Fibroblast of skin of abdomen (primary cell): ENCODE measurements around the gene RAE1.
"Not testable (repeated sequence)": the region's sequence is repeated elsewhere in the genome, so short reads cannot be mapped to it uniquely, and the experiment has no call there.

Experiments
- DNase-seq: peaks from one replicate; pipeline ENCODE4 v3.0.0-alpha.2; 2013

RAE1 gene

DNA sequence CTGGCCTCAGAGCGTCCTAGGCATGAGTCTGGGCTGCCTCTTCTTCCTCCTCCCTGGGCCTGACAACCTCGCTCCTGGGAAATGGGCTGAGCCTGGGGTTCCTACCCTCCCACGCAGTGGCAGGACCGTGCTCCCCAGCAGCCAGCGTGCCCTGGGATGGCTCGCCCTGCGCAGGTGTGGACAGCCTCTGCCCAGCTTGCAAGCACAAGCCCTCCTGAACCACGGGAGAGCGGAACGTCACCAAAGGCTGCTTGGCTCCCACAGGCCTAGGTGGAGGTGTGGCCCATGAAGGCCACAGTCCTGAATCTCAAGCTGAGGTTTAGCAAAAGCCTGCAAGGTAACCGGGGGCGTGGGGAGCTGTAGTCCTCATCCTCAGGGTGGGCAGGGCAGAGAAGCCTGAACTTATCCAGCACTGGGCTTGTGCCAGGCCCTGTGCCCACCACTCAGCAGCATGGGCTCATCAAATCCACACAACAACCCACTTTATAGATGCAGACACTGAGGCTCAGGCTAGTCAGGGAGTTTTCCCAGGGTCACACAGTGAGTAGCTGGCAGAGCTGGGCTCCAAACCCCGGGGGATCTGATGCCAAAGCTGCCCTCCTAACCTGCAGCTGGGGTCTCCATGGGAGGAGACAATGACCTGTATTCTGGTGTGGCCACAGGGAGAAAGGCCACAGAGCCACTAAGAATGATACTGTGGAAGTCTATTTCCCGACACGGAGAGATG, 65.4 kb downstream of the RAE1 start:
- DNase-seq = no peak

DNA sequence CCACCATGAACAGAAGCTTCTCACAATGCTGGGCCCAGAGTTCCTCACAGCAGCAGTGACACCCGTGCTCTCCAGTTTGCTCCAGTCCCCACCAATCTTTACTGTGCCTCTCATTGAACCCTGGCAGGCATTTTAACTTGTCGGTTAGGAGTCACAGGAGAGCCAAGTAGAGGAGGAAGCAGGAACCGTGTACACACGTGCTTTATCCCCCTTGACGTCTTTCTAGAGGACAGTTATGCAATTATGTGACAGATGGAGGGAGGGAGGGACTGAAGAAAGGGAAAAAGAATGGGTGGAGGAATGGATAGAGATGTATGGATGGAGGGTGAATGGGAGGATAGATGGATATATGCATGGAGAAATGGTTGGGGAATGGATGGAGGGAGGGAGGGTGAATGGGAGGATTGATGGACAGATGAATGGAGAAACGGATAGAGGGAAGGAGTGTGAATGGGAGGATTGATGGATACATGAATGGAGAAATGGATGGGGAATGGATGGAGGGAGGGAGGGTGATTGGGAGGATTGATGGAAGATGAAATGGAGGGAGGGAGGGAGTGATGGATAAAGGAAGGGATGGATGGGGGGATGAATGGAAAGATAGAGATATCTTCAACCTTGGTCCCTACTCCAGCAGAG, 66.1 kb downstream of the RAE1 start:
- DNase-seq = no peak

DNA sequence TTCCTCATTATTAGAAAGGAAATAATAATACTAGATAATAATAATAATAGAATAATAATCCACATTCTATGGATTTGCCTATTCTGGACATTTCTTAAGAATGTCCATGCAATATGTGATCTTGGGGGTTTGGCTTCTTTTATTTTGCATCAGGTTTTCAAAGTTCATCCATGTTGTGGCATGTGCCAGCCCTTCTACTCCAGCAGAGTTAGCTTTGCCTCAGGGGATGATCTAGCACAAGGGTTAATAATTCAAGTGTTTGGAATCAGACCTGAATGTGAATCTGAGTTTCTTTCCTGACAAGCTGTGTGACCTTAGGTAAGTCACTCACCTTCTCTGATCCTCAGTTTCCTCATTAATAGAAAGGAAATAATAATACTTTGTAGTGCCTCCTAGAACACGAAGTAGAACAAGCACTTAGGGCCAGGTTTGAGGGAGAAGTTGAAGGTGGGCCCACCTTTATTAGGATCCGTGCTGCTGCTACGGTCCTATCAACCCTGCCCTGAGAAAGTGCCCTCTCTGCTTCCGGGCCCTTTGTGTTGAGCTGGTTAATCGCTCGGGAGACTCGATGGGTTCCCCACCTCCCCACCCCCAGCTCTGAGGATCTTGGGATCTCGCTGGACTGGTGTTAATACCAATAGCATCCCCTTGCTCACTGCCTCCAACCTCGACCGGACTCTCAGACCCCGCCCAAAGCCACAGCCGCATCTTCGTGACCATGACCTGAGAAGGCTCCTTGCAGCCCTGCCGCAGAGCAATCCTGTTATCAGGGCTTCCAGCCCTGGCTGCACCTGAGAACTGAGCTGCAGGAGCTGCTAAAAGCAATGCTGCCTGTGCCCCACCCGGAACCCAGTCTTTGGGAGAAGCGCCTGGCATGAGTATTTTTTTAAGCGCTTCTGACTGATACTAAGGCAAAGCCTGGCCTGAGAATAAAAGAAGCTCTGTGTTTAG, 67.0 kb downstream of the RAE1 start:
- DNase-seq = no peak

DNA sequence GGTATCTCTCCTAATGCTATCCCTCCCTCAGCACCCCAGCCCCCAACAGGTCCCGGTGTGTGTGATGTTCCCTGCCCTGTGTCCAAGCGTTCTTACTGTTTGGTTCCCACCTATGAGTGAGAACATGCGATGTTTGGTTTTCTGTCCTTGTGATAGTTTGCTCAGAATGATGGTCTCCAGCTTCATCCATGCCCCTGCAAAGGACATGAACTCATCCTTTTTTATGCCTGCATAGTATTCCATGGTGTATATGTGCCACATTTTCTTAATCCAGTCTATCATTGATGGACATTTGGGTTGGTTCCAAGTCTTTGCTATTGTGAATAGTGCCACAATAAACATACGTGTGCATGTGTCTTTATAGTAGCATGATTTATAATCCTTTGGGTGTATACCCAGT, 68.4 kb downstream of the RAE1 start:
- DNase-seq = not testable (repeated sequence)

DNA sequence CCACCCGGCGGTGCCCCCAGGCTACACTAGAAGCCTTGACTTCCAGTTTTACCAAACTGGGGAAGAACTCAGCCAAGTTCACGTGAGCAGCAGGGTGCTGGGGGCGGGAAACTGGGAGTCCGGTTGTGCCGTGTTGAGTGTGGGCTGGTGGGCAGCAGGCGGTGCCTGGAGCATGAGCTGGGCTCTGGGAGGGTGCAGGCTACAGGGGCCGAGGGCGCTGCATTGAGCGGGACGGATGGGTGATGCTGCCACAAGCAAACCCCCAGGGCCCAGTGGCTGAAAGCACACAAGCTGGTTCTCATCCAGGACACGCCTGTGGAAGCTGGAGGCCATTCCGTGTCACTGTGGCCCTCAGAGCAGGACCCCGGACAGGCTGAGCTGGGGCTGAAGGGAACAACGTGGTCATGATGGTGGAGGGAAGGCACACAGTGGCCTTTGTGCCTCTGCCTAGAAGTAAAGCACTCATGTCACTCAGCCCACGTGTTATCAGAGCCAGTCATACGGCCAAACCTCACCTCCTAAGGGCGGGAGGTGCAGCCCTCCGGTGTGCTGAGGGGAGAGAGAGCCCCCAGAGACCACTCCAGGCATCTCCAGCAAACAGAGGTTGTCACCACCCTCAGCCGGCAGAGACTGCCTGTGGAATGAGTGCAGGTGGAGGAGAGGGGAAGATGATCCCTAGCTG, 69.7 kb downstream of the RAE1 start:
- DNase-seq = no peak

DNA sequence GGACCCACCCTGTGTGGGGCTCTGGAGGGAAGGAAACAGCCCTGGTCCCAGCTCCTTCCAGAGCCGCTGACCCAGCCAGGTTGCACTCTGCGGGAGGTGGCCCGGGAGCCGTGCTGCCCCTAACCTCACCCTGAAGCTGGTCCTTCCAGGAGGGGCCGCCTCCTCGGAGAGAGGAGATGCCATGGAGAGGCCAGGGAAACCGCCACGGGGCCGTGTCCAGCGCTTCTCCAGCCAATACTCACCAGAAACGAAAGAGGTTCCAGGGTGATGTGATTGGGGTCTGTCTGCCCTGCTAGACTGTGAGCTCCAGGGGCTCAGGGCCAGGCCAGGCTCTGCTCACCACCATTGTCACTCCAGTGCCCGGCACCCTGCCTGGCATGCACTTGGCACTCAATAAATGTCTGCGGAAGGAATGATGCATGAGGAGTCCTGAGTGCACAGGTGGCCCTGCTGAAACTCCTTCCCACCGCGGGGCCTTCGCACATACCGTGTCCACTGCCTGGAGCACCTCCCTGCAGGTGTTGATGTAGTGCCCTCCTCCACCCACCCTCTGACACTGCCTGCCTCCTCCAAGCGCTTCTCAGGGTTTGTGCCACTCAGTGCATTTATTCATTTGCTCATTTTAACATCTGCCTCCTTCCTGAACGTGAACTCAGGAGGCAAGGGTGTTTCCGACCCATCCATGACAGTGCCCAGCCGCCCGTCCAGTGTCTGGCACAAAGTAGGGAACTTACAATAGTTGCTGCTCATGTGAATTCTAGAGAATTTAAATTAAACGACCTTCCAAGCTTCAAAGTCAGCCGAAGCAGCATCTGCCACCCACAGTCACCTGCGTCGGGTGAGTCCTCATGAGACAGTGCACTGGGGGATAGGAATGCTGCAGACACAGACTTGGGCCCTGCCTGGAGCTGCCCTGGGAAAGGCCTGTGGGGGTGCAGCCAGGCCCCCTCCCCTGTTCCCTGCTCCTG, 70.5 kb downstream of the RAE1 start:
- DNase-seq = no peak

DNA sequence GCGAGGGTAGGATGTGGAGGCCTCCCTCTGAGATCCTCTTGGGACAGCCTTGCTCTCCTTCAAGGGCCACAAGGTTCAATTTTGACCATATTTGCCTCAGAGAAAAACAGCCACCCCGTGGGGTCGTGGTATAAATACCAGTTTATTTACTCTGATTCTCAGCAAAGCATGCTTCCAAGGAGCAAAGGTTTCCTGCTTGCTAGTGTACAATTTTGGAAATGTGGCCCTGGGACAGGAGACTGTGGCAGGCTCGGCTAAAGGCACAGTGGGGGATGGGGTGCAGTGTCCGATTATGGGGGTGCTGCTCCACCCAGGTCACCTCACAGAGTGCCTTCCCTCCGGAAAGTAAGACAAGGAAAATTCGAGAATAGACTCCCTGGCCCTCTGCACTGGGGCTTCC, 71.2 kb downstream of the RAE1 start:
- no peak for DNase-seq

DNA sequence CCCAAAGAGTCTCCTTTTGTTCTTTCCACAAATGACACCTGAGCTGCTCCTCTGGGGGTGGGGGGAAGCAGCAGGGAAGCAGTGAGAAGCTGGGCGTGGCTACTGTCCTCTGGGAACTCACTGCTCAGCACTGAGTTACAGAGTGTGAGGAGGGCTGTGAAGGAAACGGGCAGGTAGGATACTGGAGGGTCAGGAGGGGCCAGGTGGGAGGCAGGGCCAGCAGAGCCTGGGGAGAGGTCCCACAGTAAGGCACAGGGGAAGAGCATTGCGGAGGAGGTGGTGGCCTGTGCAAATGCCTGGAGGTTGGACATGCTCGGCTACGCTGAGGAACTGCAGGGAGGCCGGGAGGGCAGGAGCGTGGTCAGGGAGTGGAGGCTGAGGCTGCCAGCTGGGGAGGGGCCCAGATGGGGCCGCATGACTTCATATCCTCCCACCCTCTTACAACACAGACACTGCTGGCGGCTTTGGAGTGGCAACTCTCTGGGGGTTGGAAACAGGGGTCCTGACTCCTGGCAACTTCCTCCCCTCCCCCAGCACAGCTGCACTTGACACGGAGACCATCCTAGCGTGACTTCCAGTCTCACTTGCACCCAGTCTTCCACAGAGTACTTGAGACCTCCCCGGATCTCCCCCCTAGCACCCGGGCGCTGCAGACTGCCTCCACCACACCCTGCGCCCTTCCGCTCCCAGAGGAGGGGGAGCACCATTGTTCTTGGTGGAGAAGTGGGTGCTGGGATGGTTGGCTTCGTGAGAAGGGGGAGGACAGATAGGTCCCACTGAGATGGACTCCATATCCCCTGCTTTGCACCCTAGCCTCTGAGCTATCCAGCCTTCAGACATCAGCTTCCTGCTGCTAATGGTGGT, 74.3 kb downstream of the RAE1 start:
- no peak for DNase-seq

DNA sequence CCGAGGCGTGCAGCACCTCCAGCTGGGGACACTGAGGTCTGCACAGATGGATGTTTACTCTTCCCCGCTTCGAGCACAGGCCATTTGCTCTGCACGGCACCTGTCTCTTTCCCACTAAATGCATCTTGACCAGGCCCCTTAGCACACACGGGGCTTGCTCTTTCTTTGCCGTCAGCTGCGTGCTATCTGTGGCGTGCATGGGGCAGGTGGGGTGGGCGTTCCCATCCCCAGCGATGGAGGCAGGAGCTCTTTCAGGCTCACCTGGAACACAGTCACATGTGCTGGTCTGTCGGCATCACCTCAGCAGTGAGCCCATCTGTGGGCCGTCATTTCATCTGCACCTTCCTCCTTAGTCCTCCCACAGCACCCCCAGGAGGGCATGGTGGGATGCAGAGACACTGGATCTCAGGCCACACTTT, 75.2 kb downstream of the RAE1 start:
- no peak for DNase-seq

DNA sequence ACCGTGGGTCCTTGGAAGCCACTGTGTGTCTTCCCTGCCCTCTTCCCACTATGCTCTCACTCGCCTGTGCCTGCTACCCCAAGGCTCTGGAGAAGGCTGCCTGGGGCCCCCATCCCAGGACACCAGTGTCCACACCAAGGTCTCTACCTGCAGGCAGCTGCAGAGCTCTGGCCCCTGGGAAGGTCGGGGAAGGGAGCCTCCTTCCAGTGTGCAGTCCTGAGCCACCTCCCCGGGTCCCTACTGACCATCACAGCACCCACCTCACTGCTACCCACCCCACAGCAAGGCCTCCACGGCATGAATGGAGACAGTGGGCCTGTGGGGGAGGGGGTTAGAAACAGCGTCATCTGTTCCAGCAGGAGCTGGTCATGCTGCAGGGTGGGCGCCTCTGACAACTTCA, 75.8 kb downstream of the RAE1 start:
- DNase-seq = no peak

DNA sequence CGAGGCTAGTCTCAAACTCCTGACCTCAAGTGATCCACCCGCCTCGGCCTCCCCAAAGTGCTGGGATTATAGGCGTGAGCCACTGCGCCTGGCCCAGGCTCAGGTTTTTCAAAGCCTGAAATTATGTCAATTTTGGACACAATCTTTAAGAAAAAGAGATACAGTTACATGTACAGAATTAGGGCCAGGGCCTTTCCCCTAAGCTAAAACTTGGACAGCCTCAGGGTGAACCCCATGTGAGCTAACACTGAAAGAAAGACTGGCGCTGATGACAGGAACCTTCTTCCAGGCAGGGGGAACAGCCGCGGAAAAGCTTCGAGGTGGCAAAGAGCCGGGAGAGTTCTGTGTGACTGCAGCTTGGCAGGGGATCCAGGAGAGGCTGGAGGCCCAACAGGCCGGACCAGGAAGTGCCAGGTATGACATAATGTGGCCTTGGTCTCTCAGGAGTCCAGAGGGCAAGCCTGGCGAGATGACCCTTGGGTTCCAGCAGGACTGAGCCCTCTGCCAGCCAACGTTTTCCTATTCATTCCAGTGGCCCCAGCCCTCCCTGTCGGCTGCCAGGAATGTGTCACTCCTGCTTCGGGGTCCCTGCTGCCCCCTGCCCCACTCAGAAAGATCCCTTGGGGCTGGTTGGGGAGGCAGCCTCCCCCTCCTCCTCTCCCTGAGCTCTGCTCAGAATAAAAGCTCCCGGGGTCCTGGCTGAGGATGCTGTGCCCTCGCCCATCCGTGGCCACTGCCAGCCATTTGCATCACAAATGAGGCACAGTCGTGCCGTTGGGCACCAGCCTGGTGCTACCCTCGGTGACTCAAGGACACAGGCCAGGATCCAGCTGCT, 77.5 kb downstream of the RAE1 start:
- DNase-seq = no peak
